Activated naive CD4-positive, alpha-beta T cell treated with anti-CD3 and anti-CD28 coated beads, Interleukin-2, amount 10 ng/mL, durations not matched to agents 5 hours and 36 hours (primary cell): ENCODE results near the gene ZNF579. TPM values are rescaled to one million over a fixed set of nuclear protein-coding genes. Genes with fewer than 3 reads are reported as not detected.

ENCODE experiments used
- total RNA-seq, 2 experiments: library from RNA; stranded (reverse); gene quantifications; one replicate each; pipeline ENCODE4 v1.2.3, GENCODE V29; 2021

The ZNF579 gene, protein sequence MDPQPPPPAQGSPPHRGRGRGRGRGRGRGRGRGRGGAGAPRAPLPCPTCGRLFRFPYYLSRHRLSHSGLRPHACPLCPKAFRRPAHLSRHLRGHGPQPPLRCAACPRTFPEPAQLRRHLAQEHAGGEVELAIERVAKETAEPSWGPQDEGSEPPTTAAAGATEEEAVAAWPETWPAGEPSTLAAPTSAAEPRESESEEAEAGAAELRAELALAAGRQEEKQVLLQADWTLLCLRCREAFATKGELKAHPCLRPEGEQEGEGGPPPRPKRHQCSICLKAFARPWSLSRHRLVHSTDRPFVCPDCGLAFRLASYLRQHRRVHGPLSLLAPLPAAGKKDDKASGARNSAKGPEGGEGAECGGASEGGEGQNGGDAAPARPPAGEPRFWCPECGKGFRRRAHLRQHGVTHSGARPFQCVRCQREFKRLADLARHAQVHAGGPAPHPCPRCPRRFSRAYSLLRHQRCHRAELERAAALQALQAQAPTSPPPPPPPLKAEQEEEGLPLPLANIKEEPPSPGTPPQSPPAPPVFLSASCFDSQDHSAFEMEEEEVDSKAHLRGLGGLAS
- 1 to 10 TPM; 6.4 to 7.8 TPM for total RNA-seq

GRCh38 chr19:55580628-55581144 is at the start of gene ZNF579:
TSS of gene ZNF579 (minus strand) at chr19:55580848. CDS start at chr19:55579639, 1,209 bp downstream.

DNA sequence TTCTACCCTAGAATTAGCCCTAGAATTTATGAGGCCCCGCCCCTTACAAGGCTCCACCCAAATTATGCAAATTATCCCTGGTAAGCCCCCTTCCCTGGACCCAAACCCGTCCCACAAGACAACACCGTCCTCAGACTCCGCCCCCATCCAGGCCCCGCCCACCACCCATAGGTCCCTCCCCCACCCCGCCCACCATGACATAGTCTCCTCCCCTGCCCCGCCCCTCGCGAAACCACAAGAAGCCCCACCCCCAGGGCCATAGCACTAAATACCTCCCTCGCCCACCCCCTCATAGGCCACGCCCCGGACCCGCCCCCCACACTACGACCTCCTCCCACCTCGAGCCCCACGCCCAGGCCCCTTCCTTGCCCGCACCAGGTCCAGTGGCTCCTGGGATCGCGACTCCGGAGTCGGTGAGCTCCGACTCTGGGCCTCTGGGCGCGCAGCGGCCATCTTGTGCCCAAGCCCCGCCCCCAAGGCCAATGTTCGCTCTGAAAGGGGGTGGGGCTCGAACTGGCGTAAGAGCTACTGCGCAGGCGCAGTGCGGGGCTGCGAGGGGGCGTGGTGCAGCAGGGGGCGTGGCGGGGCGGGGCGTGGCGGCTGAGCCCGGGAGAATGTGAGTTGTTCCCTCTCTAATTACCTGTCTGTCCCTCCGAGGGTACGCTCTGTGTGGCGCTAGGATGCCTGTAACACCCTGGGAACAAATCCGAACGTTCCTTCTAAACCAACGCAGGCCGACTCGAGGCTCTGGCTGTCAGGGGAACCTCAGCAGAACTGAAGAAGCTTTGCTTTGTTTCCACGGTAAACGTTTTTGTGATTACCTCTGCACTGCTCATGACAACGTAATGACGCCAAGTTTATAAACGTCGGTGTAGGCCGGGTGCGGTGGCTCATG is 43.7 kb upstream of the ZNF579 start, which contains the start of gene ZNF784:
TSS of gene ZNF784 (minus strand) at position 458 of the 895 bp plus-strand sequence. CDS start at position 453, 5 bp downstream.

GRCh38 chr19:55605637-55606470 is 25.2 kb upstream of the ZNF579 start, which contains the start of gene ZNF865:
TSS of gene ZNF865 (plus strand) at chr19:55605647. CDS start at chr19:55613619, 7,972 bp downstream.

DNA sequence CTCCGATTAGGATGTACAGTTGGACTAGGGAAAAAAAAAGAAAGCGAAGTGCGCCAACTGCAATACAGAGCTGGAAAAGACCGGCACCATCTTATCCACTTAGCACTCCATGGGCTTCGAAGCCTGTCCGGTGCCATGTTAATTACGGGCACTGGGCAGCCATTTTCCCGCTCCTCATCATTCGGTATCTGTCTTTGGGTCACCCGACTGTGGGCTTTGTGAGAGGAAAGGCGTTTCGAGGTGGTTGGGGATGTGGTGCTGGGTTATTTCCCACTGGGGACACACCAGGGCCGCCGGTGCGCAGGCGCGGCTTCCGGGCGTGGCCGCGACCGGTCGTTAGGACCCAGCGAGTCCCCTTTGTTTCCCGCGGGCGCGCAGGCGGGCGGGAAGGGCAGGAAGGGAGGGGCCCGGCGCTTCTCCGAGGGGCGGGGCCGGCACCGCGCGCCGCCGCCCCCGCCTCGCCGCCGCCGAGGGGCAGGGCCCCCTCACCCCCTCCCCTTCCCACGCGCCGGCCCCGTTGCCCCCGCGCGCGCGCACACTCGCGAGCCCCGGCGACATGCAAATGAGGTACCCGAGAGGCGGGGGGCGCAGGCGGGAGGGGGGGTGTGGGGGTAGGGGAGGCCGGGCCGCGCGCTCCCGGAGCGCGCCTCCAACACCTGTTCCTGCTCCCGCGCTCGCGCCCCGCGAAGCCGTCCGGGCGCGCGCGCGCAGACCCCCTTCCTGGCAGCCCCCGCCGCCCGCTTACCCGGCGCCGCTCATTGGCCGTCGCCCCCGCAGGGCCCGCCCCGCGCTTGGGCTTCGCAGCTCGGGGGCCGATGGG is 19.4 kb upstream of the ZNF579 start, which contains the start of gene ZNF524:
TSS of gene ZNF524 (plus strand) at position 447 of the 820 bp plus-strand sequence. CDS start 1,825 bp downstream, outside the sequence.

DNA sequence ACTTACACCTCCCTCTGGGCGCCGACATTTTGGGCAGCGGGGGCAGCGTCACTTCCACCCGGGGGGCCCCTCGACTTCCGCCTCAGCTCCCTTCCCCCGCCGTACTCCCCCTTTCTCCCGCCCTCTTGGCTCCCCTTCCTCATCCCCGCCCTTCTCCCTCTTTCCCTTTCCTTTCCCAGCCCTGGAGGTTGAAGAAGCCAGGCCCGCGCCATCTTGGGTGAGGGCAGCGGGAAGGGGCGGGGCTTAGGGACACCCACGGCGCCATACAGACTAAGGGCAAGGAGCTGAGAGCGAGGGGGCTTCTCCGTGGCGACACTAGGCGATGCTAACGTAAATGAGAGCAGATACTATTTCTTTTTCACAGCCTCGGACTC is 18.8 kb upstream of the ZNF579 start, which contains the start of gene FIZ1:
TSS of gene FIZ1 (minus strand) at position 50 of the 374 bp plus-strand sequence. CDS start 1,652 bp downstream, outside the sequence.

GRCh38 chr19:55545443-55545842 is 35.2 kb downstream of the ZNF579 start, which contains the start of gene SBK3:
TSS of gene SBK3 (minus strand) at chr19:55545543. CDS start at chr19:55545543, 0 bp downstream.

GRCh38 chr19:55536951-55537740 is 43.5 kb downstream of the ZNF579 start, which contains the start of gene SBK2:
TSS of gene SBK2 (minus strand) at chr19:55537133. CDS start at chr19:55536294, 839 bp downstream.

Other genes with a start within 250 kb of the ZNF579 start
- 10 to 100 TPM; 24.2 to 25.6 TPM for gene KMT5C, start 241.0 kb downstream of the ZNF579 start, total RNA-seq
- gene COX6B2, start 226.1 kb downstream of the ZNF579 start, total RNA-seq, result under 1 TPM in 1 of 2 experiments, not detected in 1; 0.14 TPM
- not detected for gene GARIN5B, start 217.6 kb downstream of the ZNF579 start, total RNA-seq
- gene IL11, start 210.4 kb downstream of the ZNF579 start, total RNA-seq, result under 1 TPM; 0.15 to 0.29 TPM
- gene TMEM190, start 204.0 kb downstream of the ZNF579 start, total RNA-seq, result not detected
- 10 to 100 TPM; 28.2 to 31.1 TPM for gene TMEM238, start 196.6 kb downstream of the ZNF579 start, total RNA-seq
- 1,000 to 10,000 TPM; 3,962 to 3,998 TPM for gene RPL28, start 194.9 kb downstream of the ZNF579 start, total RNA-seq
- gene UBE2S, start 173.1 kb downstream of the ZNF579 start, total RNA-seq, result 100 to 1,000 TPM; 146 to 148 TPM
- gene SHISA7, start 137.5 kb downstream of the ZNF579 start, total RNA-seq, result not detected
- gene ISOC2, start 119.2 kb downstream of the ZNF579 start, total RNA-seq, result 10 to 100 TPM; 15.7 to 16.6 TPM
- gene C19orf85, start 116.1 kb downstream of the ZNF579 start, total RNA-seq, result not detected
- 10 to 100 TPM in 1 of 2 experiments, 1 to 10 TPM in 1; 8.2 to 11.3 TPM for gene ZNF628, start 104.2 kb downstream of the ZNF579 start, total RNA-seq
- gene NAT14, start 95.7 kb downstream of the ZNF579 start, total RNA-seq, result 1 to 10 TPM; 8.7 to 8.8 TPM
- gene SSC5D, start 92.4 kb downstream of the ZNF579 start, total RNA-seq, result under 1 TPM; 0.12 to 0.53 TPM
- gene SBK2, start 43.7 kb downstream of the ZNF579 start, total RNA-seq, result not detected
- not detected for gene SBK3, start 35.3 kb downstream of the ZNF579 start, total RNA-seq
- gene FIZ1, start 18.7 kb upstream of the ZNF579 start, total RNA-seq, result 10 to 100 TPM; 14.7 to 16.3 TPM
- 10 to 100 TPM; 33.7 to 35.0 TPM for gene ZNF524, start 19.4 kb upstream of the ZNF579 start, total RNA-seq
- 10 to 100 TPM; 16.1 to 16.2 TPM for gene ZNF865, start 24.8 kb upstream of the ZNF579 start, total RNA-seq
- 1 to 10 TPM; 7.2 to 8.1 TPM for gene ZNF784, start 43.7 kb upstream of the ZNF579 start, total RNA-seq
- gene ZNF580, start 60.2 kb upstream of the ZNF579 start, total RNA-seq, result 10 to 100 TPM; 41.8 to 50.6 TPM
- gene ZNF581, start 62.8 kb upstream of the ZNF579 start, total RNA-seq, result 10 to 100 TPM; 39.1 to 39.3 TPM
- 1 to 10 TPM; 8.8 to 8.9 TPM for gene CCDC106, start 67.4 kb upstream of the ZNF579 start, total RNA-seq
- gene U2AF2, start 74.2 kb upstream of the ZNF579 start, total RNA-seq, result 100 to 1,000 TPM; 221 to 225 TPM
- gene EPN1, start 94.4 kb upstream of the ZNF579 start, total RNA-seq, result 10 to 100 TPM; 55.7 to 56.8 TPM
- gene NLRP9, start 157.6 kb upstream of the ZNF579 start, total RNA-seq, result not detected
- not detected for gene RFPL4A, start 178.2 kb upstream of the ZNF579 start, total RNA-seq
- not detected for gene RFPL4AL1, start 188.3 kb upstream of the ZNF579 start, total RNA-seq